Measurements from ENCODE around the gene RETN.

The RETN gene

DNA sequence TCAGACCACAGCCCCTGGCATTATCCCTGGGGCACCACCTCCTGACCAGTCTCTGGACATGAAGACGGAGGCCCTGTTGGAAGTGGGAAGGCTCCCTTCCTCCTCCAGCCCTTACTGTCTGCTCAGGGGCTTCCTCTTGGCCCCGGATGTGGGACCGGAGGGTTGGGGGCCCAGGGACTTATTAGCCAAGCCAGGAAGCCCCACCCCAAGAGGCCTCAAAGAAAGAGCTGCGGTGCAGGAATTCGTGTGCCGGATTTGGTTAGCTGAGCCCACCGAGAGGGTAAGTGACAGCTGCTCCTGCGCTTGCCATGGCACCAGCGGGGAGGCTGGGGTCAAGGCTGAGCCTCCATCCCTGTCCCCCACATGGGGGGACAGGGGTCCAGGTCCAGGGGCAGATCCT is at the start of gene RETN:
Gene RETN, plus strand, starts transcription at position 208 of the 400 bp plus-strand sequence. CDS start 278 bp downstream, outside the sequence.
- no peak for ATAC-seq
- TF ChIP-seq GLIS3 (CRISPR knock-in tag; IDR thresholded peaks at IDR 0.05) (no peak), BACH2 (CRISPR knock-in tag; IDR thresholded peaks at IDR 0.05; ENCODE audit: borderline replicate concordance) (no peak), OSR1 (CRISPR knock-in tag; IDR thresholded peaks at IDR 0.05) (no peak), ZNF70 (CRISPR knock-in tag; IDR thresholded peaks at IDR 0.05) (no peak), PPARA (CRISPR knock-in tag; IDR thresholded peaks at IDR 0.05; ENCODE audit: borderline replicate concordance) (no peak), CSDC2 (CRISPR knock-in tag; IDR thresholded peaks at IDR 0.05) (no peak), ZNF565 (CRISPR knock-in tag; conservative IDR thresholded peaks at IDR 0.05; ENCODE audit: low read depth) (no peak)
- TF ChIP-seq, protein P1, sequence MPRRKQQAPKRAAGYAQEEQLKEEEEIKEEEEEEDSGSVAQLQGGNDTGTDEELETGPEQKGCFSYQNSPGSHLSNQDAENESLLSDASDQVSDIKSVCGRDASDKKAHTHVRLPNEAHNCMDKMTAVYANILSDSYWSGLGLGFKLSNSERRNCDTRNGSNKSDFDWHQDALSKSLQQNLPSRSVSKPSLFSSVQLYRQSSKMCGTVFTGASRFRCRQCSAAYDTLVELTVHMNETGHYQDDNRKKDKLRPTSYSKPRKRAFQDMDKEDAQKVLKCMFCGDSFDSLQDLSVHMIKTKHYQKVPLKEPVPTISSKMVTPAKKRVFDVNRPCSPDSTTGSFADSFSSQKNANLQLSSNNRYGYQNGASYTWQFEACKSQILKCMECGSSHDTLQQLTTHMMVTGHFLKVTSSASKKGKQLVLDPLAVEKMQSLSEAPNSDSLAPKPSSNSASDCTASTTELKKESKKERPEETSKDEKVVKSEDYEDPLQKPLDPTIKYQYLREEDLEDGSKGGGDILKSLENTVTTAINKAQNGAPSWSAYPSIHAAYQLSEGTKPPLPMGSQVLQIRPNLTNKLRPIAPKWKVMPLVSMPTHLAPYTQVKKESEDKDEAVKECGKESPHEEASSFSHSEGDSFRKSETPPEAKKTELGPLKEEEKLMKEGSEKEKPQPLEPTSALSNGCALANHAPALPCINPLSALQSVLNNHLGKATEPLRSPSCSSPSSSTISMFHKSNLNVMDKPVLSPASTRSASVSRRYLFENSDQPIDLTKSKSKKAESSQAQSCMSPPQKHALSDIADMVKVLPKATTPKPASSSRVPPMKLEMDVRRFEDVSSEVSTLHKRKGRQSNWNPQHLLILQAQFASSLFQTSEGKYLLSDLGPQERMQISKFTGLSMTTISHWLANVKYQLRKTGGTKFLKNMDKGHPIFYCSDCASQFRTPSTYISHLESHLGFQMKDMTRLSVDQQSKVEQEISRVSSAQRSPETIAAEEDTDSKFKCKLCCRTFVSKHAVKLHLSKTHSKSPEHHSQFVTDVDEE (CRISPR knock-in tag; IDR thresholded peaks at IDR 0.05) = no peak

DNA sequence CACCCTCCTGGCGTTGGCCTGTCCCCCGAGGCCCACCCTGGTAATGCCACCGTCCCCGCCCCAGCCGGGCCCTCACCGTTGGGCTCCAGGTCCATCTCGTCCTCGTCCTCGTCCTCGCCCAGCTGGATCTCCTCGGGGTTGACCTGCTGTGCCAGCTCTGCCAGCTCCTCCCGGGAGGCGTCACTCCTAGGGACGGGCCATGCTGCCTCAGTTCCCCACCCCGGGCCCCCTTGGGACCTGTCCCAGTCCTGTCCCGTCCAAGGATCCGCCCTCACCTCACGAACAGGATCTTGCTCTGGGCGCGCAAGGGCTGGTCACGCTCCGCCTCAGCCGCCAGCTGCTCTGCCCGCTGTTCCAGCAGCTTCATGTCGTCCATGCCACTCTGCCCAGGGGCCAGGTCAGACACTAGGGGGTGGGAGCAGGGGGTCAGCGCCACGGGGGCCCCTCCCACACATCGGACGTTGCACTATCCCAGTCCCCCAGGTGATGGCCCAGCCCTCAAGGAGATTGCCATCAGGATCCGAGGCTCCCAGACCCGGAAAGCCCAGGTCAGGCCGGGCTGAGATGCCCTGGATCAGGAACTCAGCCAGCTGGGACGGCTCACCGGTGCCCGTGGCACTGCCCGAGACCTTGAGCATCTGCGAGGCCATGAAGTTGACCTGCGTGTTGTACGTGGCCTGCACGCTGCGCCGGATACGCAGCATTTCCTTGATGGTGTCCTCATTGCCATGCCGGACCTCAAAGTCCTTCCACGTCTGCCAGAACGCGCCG is 49.0 kb upstream of the RETN start:
- ATAC-seq = no peak
- no peak for TF ChIP-seq TOX (CRISPR knock-in tag; IDR thresholded peaks at IDR 0.05; ENCODE audit: borderline replicate concordance)
- no peak for TF ChIP-seq ZFP3 (CRISPR knock-in tag; IDR thresholded peaks at IDR 0.05)
- TF ChIP-seq ZC3H10 (CRISPR knock-in tag; IDR thresholded peaks at IDR 0.05) = no peak
- TF ChIP-seq GLIS3 (CRISPR knock-in tag; IDR thresholded peaks at IDR 0.05) = no peak
- TF ChIP-seq, protein P2, sequence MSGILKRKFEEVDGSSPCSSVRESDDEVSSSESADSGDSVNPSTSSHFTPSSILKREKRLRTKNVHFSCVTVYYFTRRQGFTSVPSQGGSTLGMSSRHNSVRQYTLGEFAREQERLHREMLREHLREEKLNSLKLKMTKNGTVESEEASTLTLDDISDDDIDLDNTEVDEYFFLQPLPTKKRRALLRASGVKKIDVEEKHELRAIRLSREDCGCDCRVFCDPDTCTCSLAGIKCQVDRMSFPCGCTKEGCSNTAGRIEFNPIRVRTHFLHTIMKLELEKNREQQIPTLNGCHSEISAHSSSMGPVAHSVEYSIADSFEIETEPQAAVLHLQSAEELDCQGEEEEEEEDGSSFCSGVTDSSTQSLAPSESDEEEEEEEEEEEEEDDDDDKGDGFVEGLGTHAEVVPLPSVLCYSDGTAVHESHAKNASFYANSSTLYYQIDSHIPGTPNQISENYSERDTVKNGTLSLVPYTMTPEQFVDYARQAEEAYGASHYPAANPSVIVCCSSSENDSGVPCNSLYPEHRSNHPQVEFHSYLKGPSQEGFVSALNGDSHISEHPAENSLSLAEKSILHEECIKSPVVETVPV (CRISPR knock-in tag; IDR thresholded peaks at IDR 0.05) = no peak
- TF ChIP-seq, protein P1 (CRISPR knock-in tag; IDR thresholded peaks at IDR 0.05) = no peak
- no peak for TF ChIP-seq ARNTL (CRISPR knock-in tag; IDR thresholded peaks at IDR 0.05; ENCODE audit: borderline replicate concordance, low read depth)
- TF ChIP-seq SNAI2 (CRISPR knock-in tag; IDR thresholded peaks at IDR 0.05) = no peak
- no peak for TF ChIP-seq BACH2 (CRISPR knock-in tag; IDR thresholded peaks at IDR 0.05; ENCODE audit: borderline replicate concordance)
- TF ChIP-seq ZNF8 (CRISPR knock-in tag; IDR thresholded peaks at IDR 0.05) = no peak
- TF ChIP-seq RARB (CRISPR knock-in tag; IDR thresholded peaks at IDR 0.05) = no peak
- no peak for TF ChIP-seq TCF4 (CRISPR knock-in tag; IDR thresholded peaks at IDR 0.05; ENCODE audit: borderline replicate concordance)
- no peak for TF ChIP-seq POU6F1 (CRISPR knock-in tag; IDR thresholded peaks at IDR 0.05; ENCODE audit: borderline replicate concordance, low read depth)
- TF ChIP-seq ZNF565 (CRISPR knock-in tag; conservative IDR thresholded peaks at IDR 0.05; ENCODE audit: low read depth) = no peak
- TF ChIP-seq, protein P3, sequence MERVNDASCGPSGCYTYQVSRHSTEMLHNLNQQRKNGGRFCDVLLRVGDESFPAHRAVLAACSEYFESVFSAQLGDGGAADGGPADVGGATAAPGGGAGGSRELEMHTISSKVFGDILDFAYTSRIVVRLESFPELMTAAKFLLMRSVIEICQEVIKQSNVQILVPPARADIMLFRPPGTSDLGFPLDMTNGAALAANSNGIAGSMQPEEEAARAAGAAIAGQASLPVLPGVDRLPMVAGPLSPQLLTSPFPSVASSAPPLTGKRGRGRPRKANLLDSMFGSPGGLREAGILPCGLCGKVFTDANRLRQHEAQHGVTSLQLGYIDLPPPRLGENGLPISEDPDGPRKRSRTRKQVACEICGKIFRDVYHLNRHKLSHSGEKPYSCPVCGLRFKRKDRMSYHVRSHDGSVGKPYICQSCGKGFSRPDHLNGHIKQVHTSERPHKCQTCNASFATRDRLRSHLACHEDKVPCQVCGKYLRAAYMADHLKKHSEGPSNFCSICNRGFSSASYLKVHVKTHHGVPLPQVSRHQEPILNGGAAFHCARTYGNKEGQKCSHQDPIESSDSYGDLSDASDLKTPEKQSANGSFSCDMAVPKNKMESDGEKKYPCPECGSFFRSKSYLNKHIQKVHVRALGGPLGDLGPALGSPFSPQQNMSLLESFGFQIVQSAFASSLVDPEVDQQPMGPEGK (CRISPR knock-in tag; IDR thresholded peaks at IDR 0.05; ENCODE audit: borderline replicate concordance) = no peak
- TF ChIP-seq OSR1 (CRISPR knock-in tag; IDR thresholded peaks at IDR 0.05) = no peak
- TF ChIP-seq ZNF70 (CRISPR knock-in tag; IDR thresholded peaks at IDR 0.05) = no peak
- TF ChIP-seq ZFP30 (CRISPR knock-in tag; IDR thresholded peaks at IDR 0.05) = no peak
- no peak for TF ChIP-seq ISL1 (CRISPR knock-in tag; IDR thresholded peaks at IDR 0.05)
- TF ChIP-seq PPARA (CRISPR knock-in tag; IDR thresholded peaks at IDR 0.05; ENCODE audit: borderline replicate concordance) = no peak

All from SK-N-SH treated with all-trans-retinoic acid at 6 μM for 48 hours (cell line).